Measurements from ENCODE around the gene WDR11. TPM values are rescaled to one million over a fixed set of nuclear protein-coding genes. Genes with fewer than 3 reads are reported as not detected.

Gene WDR11
- 10 to 100 TPM; 39.8 to 55.7 TPM for total RNA-seq

- Histone ChIP-seq H3K27me3 (replicated peaks; ENCODE audit: insufficient read depth) (no peaks in the 10 kb centered on the region), H3K27ac (peak within 1 kb of the TSS; percentile 66 to 79), H3K36me3 (no peaks in the 10 kb centered on the region), H3K9me3 (no peaks in the 10 kb centered on the region), H3K4me3 (peak within 1 kb of the TSS; percentile 60 to 68), H3K4me1 (replicated peaks) (no peaks in the 10 kb centered on the region)
- peak; percentile 79 for DNase-seq (ENCODE audit: low spot score)
- intact Hi-C loops (cut with DNase I): no loop called here
- 4% methylated on average over 45 of the region's 45 CpGs for whole genome bisulfite sequencing
- peak; percentile 32 for TF ChIP-seq POLR2A (IDR thresholded peaks at IDR 0.05)
- peak; percentile 78 for TF ChIP-seq POLR2AphosphoS5 (IDR thresholded peaks at IDR 0.05)
- peak in 1 of 4 experiments; percentile 12 for TF ChIP-seq CTCF (IDR thresholded peaks at IDR 0.05)
These were observed at the start of gene WDR11 for GRCh38 chr10:120850911-120851865. TSS of gene WDR11 (plus strand) at chr10:120851362. CDS start at chr10:120851421, 59 bp downstream.

- no peaks in the 10 kb centered on the region for H3K36me3 ChIP-seq
- H3K4me1 ChIP-seq (replicated peaks): no peaks in the 10 kb centered on the region
- no peak overlapping the region for H3K27ac ChIP-seq
- 54% methylated on average over 3 of the region's 3 CpGs for WGBS
- TF ChIP-seq CTCF (IDR thresholded peaks at IDR 0.05) (no peak), POLR2AphosphoS5 (IDR thresholded peaks at IDR 0.05) (no peak), POLR2A (IDR thresholded peaks at IDR 0.05) (no peak)
- H3K4me3 ChIP-seq: no peak overlapping the region
- no peaks in the 10 kb centered on the region for H3K9me3 ChIP-seq
- intact Hi-C loops (cut with DNase I): no loop called here
- H3K27me3 ChIP-seq (replicated peaks; ENCODE audit: insufficient read depth): no peaks in the 10 kb centered on the region
- DNase-seq (ENCODE audit: low spot score): no peak
These were observed 48.2 kb upstream of the WDR11 start for GRCh38 chr10:120802935-120803334.

- H3K9me3 ChIP-seq: no peaks in the 10 kb centered on the region
- no peaks in the 10 kb centered on the region for H3K4me1 ChIP-seq (replicated peaks)
- H3K4me3 ChIP-seq: no peak overlapping the region
- no peaks in the 10 kb centered on the region for H3K27me3 ChIP-seq (replicated peaks; ENCODE audit: insufficient read depth)
- intact Hi-C loops (cut with DNase I): no loop called here
- H3K36me3 ChIP-seq: no peaks in the 10 kb centered on the region
- no peak overlapping the region for H3K27ac ChIP-seq
- WGBS: 71% methylated on average over 5 of the region's 5 CpGs
- TF ChIP-seq CTCF (IDR thresholded peaks at IDR 0.05) (no peak), POLR2A (IDR thresholded peaks at IDR 0.05) (no peak), POLR2AphosphoS5 (IDR thresholded peaks at IDR 0.05) (no peak)
- DNase-seq (ENCODE audit: low spot score): no peak
These were observed 47.2 kb upstream of the WDR11 start for GRCh38 chr10:120803972-120804371.

- intact Hi-C loops (cut with DNase I): no loop called here
- TF ChIP-seq POLR2AphosphoS5 (IDR thresholded peaks at IDR 0.05): no peak
- TF ChIP-seq POLR2A (IDR thresholded peaks at IDR 0.05): no peak
- no peak for TF ChIP-seq CTCF (IDR thresholded peaks at IDR 0.05)
- WGBS: 93% methylated on average over 7 of the region's 7 CpGs
- H3K27me3 ChIP-seq (replicated peaks; ENCODE audit: insufficient read depth): no peaks in the 10 kb centered on the region
- no peaks in the 10 kb centered on the region for H3K4me1 ChIP-seq (replicated peaks)
- no peaks in the 10 kb centered on the region for H3K9me3 ChIP-seq
- no peak overlapping the region for H3K4me3 ChIP-seq
- no peak overlapping the region for H3K27ac ChIP-seq
- no peaks in the 10 kb centered on the region for H3K36me3 ChIP-seq
- no peak for DNase-seq (ENCODE audit: low spot score)
These were observed 45.9 kb upstream of the WDR11 start for GRCh38 chr10:120805014-120805812.

Measured in prostate gland (tissue), 2 donors.